Neuronal stem cell (in vitro differentiated cells): ENCODE data around the gene TSPAN1.

Source experiments
- DNase-seq: peaks from one replicate; pipeline ENCODE4 v3.0.0-alpha.2; 2013; ENCODE audit warnings: low spot score
- H2AFZ ChIP-seq: one replicate; pipeline ENCODE4 v1.6.1; 2013; ENCODE audit warnings: mild to moderate bottlenecking, low read length, inconsistent platforms
- H2AK5ac ChIP-seq: 2 replicates; pipeline ENCODE4 v1.6.1; 2013; ENCODE audit warnings: low read depth, mild to moderate bottlenecking, inconsistent platforms, low read length, moderate library complexity, mixed read lengths
- H2BK120ac ChIP-seq: 2 replicates; pipeline ENCODE4 v1.6.1; 2013; ENCODE audit warnings: low read depth, mild to moderate bottlenecking, inconsistent platforms, low read length, moderate library complexity, mixed read lengths
- H2BK12ac ChIP-seq: one replicate; pipeline ENCODE4 v1.6.1; 2013; ENCODE audit warnings: low read length, inconsistent platforms
- H2BK15ac ChIP-seq: 2 replicates; pipeline ENCODE4 v1.6.1; 2013; ENCODE audit warnings: mild to moderate bottlenecking, low read length, inconsistent platforms, mixed read lengths
- H2BK5ac ChIP-seq: one replicate; pipeline ENCODE4 v1.6.1; 2013; ENCODE audit warnings: inconsistent platforms, mild to moderate bottlenecking, low read length, moderate library complexity
- H3K14ac ChIP-seq: one replicate; pipeline ENCODE4 v1.6.1; 2013; ENCODE audit warnings: low read length, inconsistent platforms
- H3K18ac ChIP-seq: 2 replicates; pipeline ENCODE4 v1.6.1; 2013; ENCODE audit warnings: low read length, inconsistent platforms
- H3K23ac ChIP-seq: 2 replicates; pipeline ENCODE4 v1.6.1; 2013; ENCODE audit warnings: low read depth, mild to moderate bottlenecking, mixed read lengths, low read length, inconsistent platforms; ENCODE audit not compliant: poor library complexity
- H3K27ac ChIP-seq: replicated peaks from 3 replicates; pipeline ENCODE4 v1.5.1; 2013; ENCODE audit warnings: low read length, inconsistent platforms
- H3K27me3 ChIP-seq, 3 experiments: 2 replicates each; pipeline ENCODE4 v1.6.1; 2013; ENCODE audit warnings: low read length in 3 of 3, mild to moderate bottlenecking in 2 of 3, inconsistent platforms in 1 of 3, low read depth in 1 of 3, mixed read lengths in 1 of 3, moderate library complexity in 1 of 3; ENCODE audit not compliant: control insufficient read depth in 3 of 3, insufficient read depth in 3 of 3
- H3K36me3 ChIP-seq, 2 donors: replicated peaks in 1 of 2; 2 replicates each; pipeline ENCODE4 v1.6.1; 2013; ENCODE audit warnings: low read length in 2 of 2; ENCODE audit not compliant: control insufficient read depth in 2 of 2, insufficient read depth in 2 of 2
- H3K4ac ChIP-seq: 2 replicates; pipeline ENCODE4 v1.6.1; 2013; ENCODE audit warnings: inconsistent platforms, mild to moderate bottlenecking, low read length, moderate library complexity
- H3K4me1 ChIP-seq, 2 donors: 1 replicate in 1 of 2; 2 replicates in 1 of 2; pipeline ENCODE4 v1.6.1; 2013; ENCODE audit warnings: low read length in 2 of 2, low read depth in 1 of 2; ENCODE audit not compliant: control insufficient read depth in 2 of 2, insufficient read depth in 1 of 2
- H3K4me2 ChIP-seq: one replicate; pipeline ENCODE4 v1.6.1; 2013; ENCODE audit warnings: mild to moderate bottlenecking, low read length, inconsistent platforms; ENCODE audit not compliant: insufficient read depth, poor library complexity, severe bottlenecking
- H3K4me3 ChIP-seq, 2 donors: 2 replicates each; pipeline ENCODE4 v1.5.1; 2013; ENCODE audit warnings: low read length in 2 of 2, mild to moderate bottlenecking in 2 of 2, inconsistent platforms in 1 of 2, moderate library complexity in 1 of 2
- H3K79me1 ChIP-seq: one replicate; pipeline ENCODE4 v1.6.1; 2013; ENCODE audit warnings: low read depth, mild to moderate bottlenecking, inconsistent platforms, low read length, moderate library complexity
- H3K9ac ChIP-seq: one replicate; pipeline ENCODE4 v1.6.1; 2013; ENCODE audit warnings: mild to moderate bottlenecking, low read depth, low read length, inconsistent platforms; ENCODE audit not compliant: poor library complexity
- H3K9me3 ChIP-seq, 2 donors: replicated peaks in 1 of 2; 2 replicates each; pipeline versions ENCODE3 to v1.6.1; 2013; ENCODE audit warnings: low read length in 2 of 2, mild to moderate bottlenecking in 2 of 2, inconsistent platforms in 1 of 2, low read depth in 1 of 2, mixed read lengths in 1 of 2, moderate library complexity in 1 of 2; ENCODE audit not compliant: control insufficient read depth in 2 of 2, insufficient read depth in 1 of 2
- H4K8ac ChIP-seq: one replicate; pipeline ENCODE4 v1.6.1; 2013; ENCODE audit warnings: low read depth, mild to moderate bottlenecking, inconsistent platforms, low read length, moderate library complexity
- H4K91ac ChIP-seq: one replicate; pipeline ENCODE4 v1.6.1; 2013; ENCODE audit warnings: low read length, low read depth, mild to moderate bottlenecking, inconsistent platforms; ENCODE audit not compliant: poor library complexity
- WGBS, 2 donors: extraction: QIAGEN DNeasy Blood & Tissue Kit; methylation state at CpG; one replicate each; pipeline ENCODE4 v1.1.7; 2013; ENCODE audit warnings: missing lambda C conversion rate in 2 of 2, mixed read lengths in 1 of 2; ENCODE audit not compliant: insufficient read length in 2 of 2, insufficient replicate concordance in 1 of 2; ENCODE audit errors: extremely low coverage in 2 of 2; 5-methylcytosine and 5-hydroxymethylcytosine counted together

TSPAN1 gene

DNA sequence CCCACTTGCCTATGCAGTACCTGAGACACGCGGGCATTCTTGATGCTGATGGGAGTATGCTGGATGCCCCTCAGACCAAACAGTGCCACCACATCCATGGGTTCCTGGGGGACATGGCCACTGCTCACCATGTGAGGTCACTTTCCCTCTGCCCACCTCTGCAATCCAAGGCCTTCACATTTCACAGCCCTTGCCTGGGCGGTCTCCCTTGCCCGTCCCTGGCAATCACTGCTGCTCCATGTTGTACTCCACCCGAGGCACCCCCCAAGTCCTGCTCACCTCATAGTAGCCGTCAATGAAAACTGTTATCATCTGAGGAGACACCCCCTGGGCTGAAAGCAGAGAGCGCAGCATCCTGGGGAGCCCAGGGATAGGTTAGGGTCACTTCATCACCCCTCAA is 18.4 kb downstream of the TSPAN1 start:
- no peak overlapping the region for H2BK15ac ChIP-seq
- H3K27me3 ChIP-seq, result no peaks in the 10 kb centered on the region
- no peak overlapping the region for H2BK12ac ChIP-seq
- H3K4ac ChIP-seq, result no peak overlapping the region
- H3K9me3 ChIP-seq, result no peaks in the 10 kb centered on the region
- WGBS, 2 donors, result no CpG with 5 or more reads among the region's 7 CpGs
- H3K14ac ChIP-seq, result no peak overlapping the region
- H2AFZ ChIP-seq, result no peak overlapping the region
- no peak overlapping the region for H4K8ac ChIP-seq
- H3K4me1 ChIP-seq, result peaks cover 6 to 7% of the 10 kb centered on the region in 2 donors
- H3K4me2 ChIP-seq, result no peak overlapping the region
- no peak overlapping the region for H2BK120ac ChIP-seq
- no peak overlapping the region for H3K4me3 ChIP-seq
- no peak overlapping the region for H4K91ac ChIP-seq
- H3K36me3 ChIP-seq, result peaks cover 45 to 84% of the 10 kb centered on the region in 2 donors
- no peak overlapping the region for H3K27ac ChIP-seq
- DNase-seq, result no peak
- H2AK5ac ChIP-seq, result no peak overlapping the region
- H3K9ac ChIP-seq, result no peak overlapping the region
- peaks cover 7% of the 10 kb centered on the region for H3K79me1 ChIP-seq
- H3K18ac ChIP-seq, result no peak overlapping the region
- no peak overlapping the region for H2BK5ac ChIP-seq
- peak overlapping the region; percentile 60 for H3K23ac ChIP-seq

GRCh38 chr1:46193984-46194570 is 19.2 kb downstream of the TSPAN1 start:
- no peak overlapping the region for H3K23ac ChIP-seq
- no peak overlapping the region for H3K18ac ChIP-seq
- no peak overlapping the region for H4K8ac ChIP-seq
- H2BK120ac ChIP-seq, result no peak overlapping the region
- WGBS, 2 donors, result no CpG with 5 or more reads among the region's 9 CpGs
- H3K14ac ChIP-seq, result no peak overlapping the region
- no peak overlapping the region for H3K4ac ChIP-seq
- H3K79me1 ChIP-seq, result peaks cover 7% of the 10 kb centered on the region
- H3K36me3 ChIP-seq, result peaks cover 45 to 76% of the 10 kb centered on the region in 2 donors
- no peak overlapping the region for H2AK5ac ChIP-seq
- no peak overlapping the region for H3K4me3 ChIP-seq
- H2AFZ ChIP-seq, result no peak overlapping the region
- no peak for DNase-seq
- H3K9me3 ChIP-seq, result no peaks in the 10 kb centered on the region
- H2BK15ac ChIP-seq, result no peak overlapping the region
- no peaks in the 10 kb centered on the region for H3K27me3 ChIP-seq
- no peak overlapping the region for H4K91ac ChIP-seq
- no peak overlapping the region for H2BK12ac ChIP-seq
- peaks cover 8 to 10% of the 10 kb centered on the region in 2 donors for H3K4me1 ChIP-seq
- H3K9ac ChIP-seq, result no peak overlapping the region
- H3K27ac ChIP-seq, result no peak overlapping the region
- no peak overlapping the region for H2BK5ac ChIP-seq
- no peak overlapping the region for H3K4me2 ChIP-seq

DNA sequence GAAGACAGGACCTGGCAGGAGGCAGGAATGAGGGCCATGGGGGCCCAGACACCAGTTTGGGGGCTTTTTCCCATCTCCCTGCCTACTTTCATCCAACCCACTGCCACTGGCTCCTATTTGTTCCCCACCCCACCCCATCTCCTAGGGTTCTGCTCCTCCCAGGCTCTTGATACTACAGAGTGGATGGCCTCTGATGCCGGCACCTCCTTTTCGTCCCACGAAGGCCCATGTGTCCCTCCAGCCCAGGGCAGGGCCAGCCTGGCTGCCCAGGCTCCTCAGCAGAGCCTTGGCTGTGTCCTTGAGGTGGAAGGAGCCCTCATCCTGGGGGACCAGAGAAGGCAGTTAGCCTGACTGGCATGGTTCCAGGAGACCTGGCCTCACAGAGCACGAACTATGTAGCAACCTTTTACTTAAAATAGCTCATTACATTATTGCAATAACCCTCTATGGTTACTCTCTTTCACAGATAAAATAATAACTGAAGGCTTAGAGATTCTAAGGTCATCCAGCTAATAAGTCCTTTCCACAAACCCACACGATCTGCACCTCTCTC is 19.8 kb downstream of the TSPAN1 start:
- no peak overlapping the region for H2BK15ac ChIP-seq
- H2AFZ ChIP-seq, result no peak overlapping the region
- peaks cover 8 to 10% of the 10 kb centered on the region in 2 donors for H3K4me1 ChIP-seq
- H4K8ac ChIP-seq, result no peak overlapping the region
- no peak overlapping the region for H2BK120ac ChIP-seq
- no peak overlapping the region for H2BK12ac ChIP-seq
- H3K4me2 ChIP-seq, result no peak overlapping the region
- no peak overlapping the region for H2BK5ac ChIP-seq
- peaks cover 40 to 70% of the 10 kb centered on the region in 2 donors for H3K36me3 ChIP-seq
- no peak for DNase-seq
- H3K9ac ChIP-seq, result peak overlapping the region; percentile 68
- H2AK5ac ChIP-seq, result no peak overlapping the region
- H3K4ac ChIP-seq, result no peak overlapping the region
- no peak overlapping the region for H3K4me3 ChIP-seq
- no peak overlapping the region for H3K18ac ChIP-seq
- H3K14ac ChIP-seq, result no peak overlapping the region
- H3K23ac ChIP-seq, result no peak overlapping the region
- WGBS, 2 donors, result no CpG with 5 or more reads among the region's 5 CpGs
- no peaks in the 10 kb centered on the region for H3K9me3 ChIP-seq
- H3K79me1 ChIP-seq, result peaks cover 7% of the 10 kb centered on the region
- H4K91ac ChIP-seq, result no peak overlapping the region
- H3K27me3 ChIP-seq, result no peaks in the 10 kb centered on the region
- H3K27ac ChIP-seq, result no peak overlapping the region

DNA sequence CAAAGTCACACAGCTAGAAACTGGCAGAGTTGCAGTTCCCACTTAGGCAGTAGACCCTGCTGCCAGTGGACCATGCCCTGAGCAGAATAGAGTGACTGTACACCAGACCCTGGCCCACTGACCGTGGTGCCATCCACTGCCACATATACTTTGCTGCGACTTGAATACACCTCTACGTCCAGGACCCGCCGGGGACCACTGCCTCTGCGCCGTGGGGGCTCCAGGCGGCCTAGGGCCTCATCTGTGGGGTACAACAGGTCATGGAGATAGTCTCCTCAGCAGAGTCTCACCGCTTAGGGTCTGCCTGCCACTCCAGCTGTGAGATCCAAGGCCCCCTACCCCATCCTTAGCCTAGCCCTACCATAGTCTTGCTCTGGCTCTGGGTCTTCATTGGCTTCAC is 21.7 kb downstream of the TSPAN1 start:
- no CpG with 5 or more reads among the region's 9 CpGs for WGBS, 2 donors
- H3K4me3 ChIP-seq, result no peak overlapping the region

More for the DNA sequence above, 21.7 kb downstream of the TSPAN1 start:
- Histone ChIP-seq H3K18ac (no peak overlapping the region), H2AFZ (no peak overlapping the region), H3K4me1 (peaks cover 8 to 10% of the 10 kb centered on the region in 2 donors), H3K23ac (no peak overlapping the region), H4K8ac (no peak overlapping the region), H2BK15ac (no peak overlapping the region), H3K14ac (no peak overlapping the region), H3K9ac (no peak overlapping the region), H3K27ac (no peak overlapping the region), H2BK120ac (no peak overlapping the region), H2BK5ac (no peak overlapping the region), H3K27me3 (no peaks in the 10 kb centered on the region), H3K36me3 (peaks cover 32 to 54% of the 10 kb centered on the region in 2 donors), H3K9me3 (no peaks in the 10 kb centered on the region), H4K91ac (no peak overlapping the region), H3K4me2 (no peak overlapping the region), H2AK5ac (peak overlapping the region; percentile 89), H3K79me1 (peaks cover 7% of the 10 kb centered on the region), H2BK12ac (no peak overlapping the region), H3K4ac (no peak overlapping the region)
- no peak for DNase-seq
